Superior temporal gyrus (tissue), 1 donor: ENCODE data around the gene MAGEB10.
"Not testable (repeated sequence)": the region's sequence is repeated elsewhere in the genome, so short reads cannot be mapped to it uniquely, and the experiment has no call there.

Source experiments
- DNase-seq: peaks from one replicate; pipeline ENCODE4 v3.0.0-alpha.2; 2016; ENCODE audit errors: extremely low spot score

MAGEB10 gene

GRCh38 chrX:27807690-27808089 lies at the start of gene MAGEB10:
MAGEB10 (plus strand) TSS chrX:27807990; CDS start chrX:27821307, 13,317 bp downstream.
- no peak for DNase-seq

- DNase-seq = no peak
Measured at GRCh38 chrX:27765718-27766117, 42.1 kb upstream of the MAGEB10 start.

GRCh38 chrX:27767387-27767786 lies 40.4 kb upstream of the MAGEB10 start:
- DNase-seq = no peak

- DNase-seq = no peak
Measured at GRCh38 chrX:27775984-27776383, 31.8 kb upstream of the MAGEB10 start.

GRCh38 chrX:27796640-27797257 lies 11.0 kb upstream of the MAGEB10 start:
- DNase-seq = no peak

GRCh38 chrX:27797575-27797974 lies 10.2 kb upstream of the MAGEB10 start:
- no peak for DNase-seq

GRCh38 chrX:27808226-27808625 lies 436 bp downstream of the MAGEB10 start:
- no peak for DNase-seq

- not testable (repeated sequence) for DNase-seq
Measured at GRCh38 chrX:27808991-27809859, 1.4 kb downstream of the MAGEB10 start.

- no peak for DNase-seq
Measured at GRCh38 chrX:27815209-27815608, 7.4 kb downstream of the MAGEB10 start.

GRCh38 chrX:27823812-27824211 lies 16.0 kb downstream of the MAGEB10 start:
- DNase-seq = no peak

GRCh38 chrX:27838185-27838584 lies 30.4 kb downstream of the MAGEB10 start:
- no peak for DNase-seq

GRCh38 chrX:27840881-27841280 lies 33.1 kb downstream of the MAGEB10 start:
- DNase-seq = no peak

- DNase-seq = no peak
Measured at GRCh38 chrX:27842859-27843258, 35.1 kb downstream of the MAGEB10 start.

GRCh38 chrX:27860337-27860736 lies 52.5 kb downstream of the MAGEB10 start:
- DNase-seq = no peak

GRCh38 chrX:27863809-27864208 lies 56.0 kb downstream of the MAGEB10 start:
- no peak for DNase-seq
